Calu3 (cell line): ENCODE results near the gene ARL15. TPM values are rescaled to one million over a fixed set of nuclear protein-coding genes. Genes with fewer than 3 reads are reported as not detected.

Experiments used
- BruUV-seq: library from RNA; stranded (reverse); fragments of 400-500 nt; replicated peaks from 2 replicates; lab custom pipeline; 2021; lab: Mats Ljungman, UMichigan
- CTCF ChIA-PET: fragments of 300-600 bp; sonication (Branson Sonifier 250); formaldehyde crosslinking; loops from one replicate; lab custom pipeline; 2022; ENCODE audit warnings: antibody characterized with exemption; lab: Charles Lee
- DNase-seq: peaks from one replicate; pipeline ENCODE4 v3.0.0; 2022
- H3K27ac Mint-ChIP-seq: one replicate; pipeline ENCODE4 v1.8.0; 2022; ENCODE audit warnings: mixed read lengths; ENCODE audit not compliant: unreplicated experiment
- H3K27me3 Mint-ChIP-seq: one replicate; pipeline ENCODE4 v1.8.0; 2022; ENCODE audit warnings: mixed read lengths; ENCODE audit not compliant: unreplicated experiment
- H3K36me3 Mint-ChIP-seq: one replicate; pipeline ENCODE4 v1.8.0; 2022; ENCODE audit warnings: mild to moderate bottlenecking, moderate library complexity, mixed read lengths; ENCODE audit not compliant: insufficient read depth, unreplicated experiment
- H3K4me1 Mint-ChIP-seq: one replicate; pipeline ENCODE4 v1.8.0; 2022; ENCODE audit warnings: mild to moderate bottlenecking, low read depth, mixed read lengths; ENCODE audit not compliant: unreplicated experiment
- H3K4me3 Mint-ChIP-seq: one replicate; pipeline ENCODE4 v1.8.0; 2022; ENCODE audit warnings: mild to moderate bottlenecking, low read depth, moderate library complexity, mixed read lengths; ENCODE audit not compliant: unreplicated experiment
- H3K9me3 Mint-ChIP-seq: one replicate; pipeline ENCODE4 v1.8.0; 2022; ENCODE audit warnings: low read depth, mixed read lengths; ENCODE audit not compliant: unreplicated experiment
- intact Hi-C: fragments of 100-400 bp; cut with micrococcal nuclease; formaldehyde crosslinking; loops from one replicate; pipeline ENCODE4 v1.10.0; 2022; ENCODE audit not compliant: unreplicated experiment
- total RNA-seq: library from RNA; stranded (reverse); gene quantifications from 2 replicates; pipeline ENCODE4 v1.2.3, GENCODE V29; 2022
- TF ChIP-seq, protein P1 (sequence below): fragments of 200-600 bp; IDR thresholded peaks from one replicate; pipeline ENCODE4 v1.8.0; 2022; ENCODE audit warnings: antibody characterized with exemption; ENCODE audit not compliant: unreplicated experiment

Gene ARL15
- total RNA-seq, 1 experiment from 2014 or later = 15.1 TPM

DNA sequence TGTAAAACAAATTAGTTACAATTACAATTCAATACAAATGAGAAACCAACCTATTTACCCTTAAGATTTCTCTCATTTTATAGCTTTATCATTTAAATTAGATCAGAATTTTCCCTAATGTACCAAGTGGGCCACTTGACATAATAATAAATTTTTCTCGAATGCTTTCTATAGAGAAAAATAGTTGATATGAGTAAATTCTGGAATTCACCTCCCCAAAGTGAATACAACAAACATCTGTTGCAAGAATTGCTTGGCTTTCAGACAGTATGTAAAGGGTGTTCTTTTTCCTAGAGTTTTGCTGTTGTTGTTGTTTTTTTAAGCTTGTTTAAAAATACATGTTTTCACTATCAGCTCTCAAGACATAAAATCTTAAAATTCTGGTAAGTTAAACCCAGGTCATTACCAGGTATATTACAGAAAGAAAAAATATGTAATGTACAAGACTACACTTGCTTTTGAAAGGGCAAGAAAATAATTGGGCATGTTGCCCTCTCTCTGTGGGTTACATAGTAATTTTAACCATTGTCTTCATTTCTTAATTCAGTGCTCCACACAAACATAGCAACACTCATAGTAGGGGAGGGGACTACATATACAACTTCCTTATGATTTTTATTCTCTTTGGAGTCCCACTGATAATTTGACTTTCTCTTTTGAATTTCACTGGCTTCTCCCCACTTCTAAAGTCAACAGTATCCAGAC lies 200.6 kb downstream of the ARL15 start:
- TF ChIP-seq, protein P1, sequence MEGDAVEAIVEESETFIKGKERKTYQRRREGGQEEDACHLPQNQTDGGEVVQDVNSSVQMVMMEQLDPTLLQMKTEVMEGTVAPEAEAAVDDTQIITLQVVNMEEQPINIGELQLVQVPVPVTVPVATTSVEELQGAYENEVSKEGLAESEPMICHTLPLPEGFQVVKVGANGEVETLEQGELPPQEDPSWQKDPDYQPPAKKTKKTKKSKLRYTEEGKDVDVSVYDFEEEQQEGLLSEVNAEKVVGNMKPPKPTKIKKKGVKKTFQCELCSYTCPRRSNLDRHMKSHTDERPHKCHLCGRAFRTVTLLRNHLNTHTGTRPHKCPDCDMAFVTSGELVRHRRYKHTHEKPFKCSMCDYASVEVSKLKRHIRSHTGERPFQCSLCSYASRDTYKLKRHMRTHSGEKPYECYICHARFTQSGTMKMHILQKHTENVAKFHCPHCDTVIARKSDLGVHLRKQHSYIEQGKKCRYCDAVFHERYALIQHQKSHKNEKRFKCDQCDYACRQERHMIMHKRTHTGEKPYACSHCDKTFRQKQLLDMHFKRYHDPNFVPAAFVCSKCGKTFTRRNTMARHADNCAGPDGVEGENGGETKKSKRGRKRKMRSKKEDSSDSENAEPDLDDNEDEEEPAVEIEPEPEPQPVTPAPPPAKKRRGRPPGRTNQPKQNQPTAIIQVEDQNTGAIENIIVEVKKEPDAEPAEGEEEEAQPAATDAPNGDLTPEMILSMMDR = no peak
- H3K9me3 Mint-ChIP-seq = no peaks in the 10 kb centered on the region
- H3K36me3 Mint-ChIP-seq = no peaks in the 10 kb centered on the region
- H3K27me3 Mint-ChIP-seq = no peaks in the 10 kb centered on the region
- H3K27ac Mint-ChIP-seq = no peak overlapping the region
- intact Hi-C loops = no loop called here
- CTCF ChIA-PET = no interaction called here
- no peak for DNase-seq
- BruUV-seq = no TSS peak
- no peak overlapping the region for H3K4me3 Mint-ChIP-seq
- no peaks in the 10 kb centered on the region for H3K4me1 Mint-ChIP-seq

DNA sequence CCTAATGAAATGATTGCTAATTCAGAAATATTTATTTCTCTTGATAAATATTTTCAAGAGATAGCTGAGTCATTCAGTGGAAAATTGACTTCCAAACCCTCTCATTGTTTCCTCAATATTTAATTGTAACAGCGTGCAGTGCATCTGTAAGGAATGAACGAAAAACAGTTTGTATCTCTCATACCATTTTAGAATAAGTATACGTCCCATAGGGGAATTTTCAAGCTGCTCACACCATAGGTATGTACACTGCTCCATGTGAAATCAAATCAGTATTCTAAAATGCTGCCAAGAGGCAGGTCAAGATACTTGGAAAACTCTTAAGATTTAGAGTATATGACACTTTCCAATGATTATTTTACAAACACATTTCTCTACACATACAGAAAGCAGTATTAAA lies 202.2 kb downstream of the ARL15 start:
- DNase-seq = no peak
- no peaks in the 10 kb centered on the region for H3K4me1 Mint-ChIP-seq
- H3K27me3 Mint-ChIP-seq = no peaks in the 10 kb centered on the region
- CTCF ChIA-PET = no interaction called here
- H3K4me3 Mint-ChIP-seq = no peak overlapping the region
- TF ChIP-seq, protein P1 = no peak
- intact Hi-C loops = no loop called here
- no peaks in the 10 kb centered on the region for H3K36me3 Mint-ChIP-seq
- H3K9me3 Mint-ChIP-seq = no peaks in the 10 kb centered on the region
- BruUV-seq = no TSS peak
- no peak overlapping the region for H3K27ac Mint-ChIP-seq

DNA sequence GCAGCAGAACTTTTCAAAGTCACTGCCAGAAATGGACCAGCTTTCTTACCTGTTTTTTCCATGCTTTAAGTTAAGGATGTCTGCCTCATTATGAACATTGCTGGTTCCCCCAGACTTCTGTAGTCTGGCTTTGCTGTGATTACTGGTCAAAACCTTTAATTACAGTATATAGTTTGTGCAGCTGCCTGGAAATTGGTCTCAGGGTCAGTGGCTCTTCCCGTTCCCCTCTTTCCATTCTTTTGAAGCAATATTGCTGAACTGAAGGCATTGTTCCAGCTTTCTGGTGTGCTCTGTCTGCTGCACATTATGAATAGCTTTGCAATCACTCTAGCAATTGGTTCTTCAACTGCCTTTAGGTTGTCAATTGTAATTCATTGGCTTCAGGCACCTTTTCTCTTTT lies 206.5 kb downstream of the ARL15 start:
- intact Hi-C loops = no loop called here
- BruUV-seq = no TSS peak
- Mint-ChIP-seq H3K27me3 (no peaks in the 10 kb centered on the region), H3K4me3 (no peak overlapping the region), H3K36me3 (no peaks in the 10 kb centered on the region), H3K4me1 (no peaks in the 10 kb centered on the region), H3K9me3 (no peaks in the 10 kb centered on the region), H3K27ac (no peak overlapping the region)
- no peak for DNase-seq
- TF ChIP-seq, protein P1 = no peak
- CTCF ChIA-PET = no interaction called here

DNA sequence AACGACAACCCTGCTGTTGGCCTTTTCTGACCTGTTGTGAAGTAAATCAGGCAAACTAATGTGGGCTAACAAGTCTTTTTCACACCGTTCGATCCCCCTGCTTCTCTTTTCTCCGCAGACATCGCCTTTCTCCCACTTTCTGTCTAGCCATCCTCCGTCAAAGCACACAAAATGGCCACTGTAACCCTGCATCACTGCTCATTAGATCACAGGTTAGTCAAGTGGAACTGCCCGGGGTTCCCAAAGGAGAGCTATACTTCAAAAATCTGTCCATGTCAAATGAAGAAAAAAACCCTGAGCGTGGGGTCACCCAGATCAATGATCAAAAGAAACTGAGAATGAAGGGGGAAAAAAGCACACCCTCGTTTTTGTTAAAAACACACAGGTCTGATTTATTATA lies 212.1 kb downstream of the ARL15 start:
- no peaks in the 10 kb centered on the region for H3K9me3 Mint-ChIP-seq
- H3K27ac Mint-ChIP-seq = no peak overlapping the region
- no TSS peak for BruUV-seq
- no peaks in the 10 kb centered on the region for H3K27me3 Mint-ChIP-seq
- CTCF ChIA-PET = no interaction called here
- no peaks in the 10 kb centered on the region for H3K4me1 Mint-ChIP-seq
- intact Hi-C loops = no loop called here
- TF ChIP-seq, protein P1 = no peak
- no peak for DNase-seq
- no peaks in the 10 kb centered on the region for H3K36me3 Mint-ChIP-seq
- H3K4me3 Mint-ChIP-seq = no peak overlapping the region
